ENCODE measurements around the gene KLF1. TPM values are rescaled to one million over a fixed set of nuclear protein-coding genes. Genes with fewer than 3 reads are reported as not detected.

Gene KLF1
- total RNA-seq, 6 donors from 2014 or later: 0.17 to 0.89 (median 0.42) TPM; not detected in 2

- DNase-seq: no peak
- ATAC-seq (ENCODE audit: low FRiP score in 2 of 2): no peak
- no peak for TF ChIP-seq POLR2A (IDR thresholded peaks at IDR 0.05)
- TF ChIP-seq POLR2AphosphoS5 (IDR thresholded peaks at IDR 0.05): no peak
- no peak for TF ChIP-seq EP300 (IDR thresholded peaks at IDR 0.05)
- TF ChIP-seq CTCF (IDR thresholded peaks at IDR 0.05): no peak
- H3K36me3 ChIP-seq: peaks cover 10 to 33% (median 26%) of the 10 kb centered on the region in 4 donors
- peak overlapping the region; percentile 74 to 86 (median 82) for H3K27ac ChIP-seq
- H3K4me1 ChIP-seq: peaks cover 17 to 44% (median 18%) of the 10 kb centered on the region in 4 donors
- H3K4me3 ChIP-seq: peak overlapping the region; percentile 89 to 97 (median 94)
- 28 to 33% methylated on average over 15 to 16 of the region's 16 CpGs for WGBS, 2 donors
- no peaks in the 10 kb centered on the region for H3K9me3 ChIP-seq
- H3K27me3 ChIP-seq: no peaks in the 10 kb centered on the region
Measured at GRCh38 chr19:12932392-12933286, 45.6 kb upstream of the KLF1 start.

GRCh38 chr19:12930002-12930645, 43.1 kb upstream of the KLF1 start:
- peaks cover 21 to 57% (median 48%) of the 10 kb centered on the region in 4 donors for H3K36me3 ChIP-seq
- ATAC-seq (ENCODE audit: low FRiP score in 2 of 2): no peak
- 89 to 92% methylated on average over 17 to 19 of the region's 19 CpGs for WGBS, 2 donors

GRCh38 chr19:12924621-12925310, 37.8 kb upstream of the KLF1 start:
- no peak for DNase-seq
- Histone ChIP-seq H3K36me3 (peaks cover 47 to 74% (median 72%) of the 10 kb centered on the region in 4 donors), H3K27ac (no peak overlapping the region)

More at GRCh38 chr19:12930002-12930645, 43.1 kb upstream of the KLF1 start:
- no peaks in the 10 kb centered on the region for H3K27me3 ChIP-seq
- H3K4me1 ChIP-seq: peaks cover 11 to 36% (median 12%) of the 10 kb centered on the region in 4 donors
- peak in 1 of 2 donors; percentile 75 for DNase-seq
- no peak overlapping the region for H3K4me3 ChIP-seq
- H3K27ac ChIP-seq: no peak overlapping the region
- TF ChIP-seq POLR2AphosphoS5 (IDR thresholded peaks at IDR 0.05) (no peak), CTCF (IDR thresholded peaks at IDR 0.05) (no peak), EP300 (IDR thresholded peaks at IDR 0.05) (no peak), POLR2A (IDR thresholded peaks at IDR 0.05) (no peak)
- H3K9me3 ChIP-seq: no peaks in the 10 kb centered on the region

GRCh38 chr19:12922959-12923358, 36.0 kb upstream of the KLF1 start:
- DNase-seq (no peak), ATAC-seq (ENCODE audit: low FRiP score in 2 of 2) (no peak)
- Histone ChIP-seq H3K4me3 (no peak overlapping the region), H3K36me3 (peaks cover 37 to 56% (median 54%) of the 10 kb centered on the region in 4 donors), H3K9me3 (no peaks in the 10 kb centered on the region), H3K27ac (no peak overlapping the region), H3K4me1 (peaks cover 6 to 13% (median 9%) of the 10 kb centered on the region in 4 donors), H3K27me3 (no peaks in the 10 kb centered on the region)
- WGBS, 2 donors: 97 to 99% methylated on average over 4 of the region's 4 CpGs
- TF ChIP-seq CTCF (IDR thresholded peaks at IDR 0.05): no peak
- TF ChIP-seq POLR2A (IDR thresholded peaks at IDR 0.05): no peak
- TF ChIP-seq POLR2AphosphoS5 (IDR thresholded peaks at IDR 0.05): no peak
- TF ChIP-seq EP300 (IDR thresholded peaks at IDR 0.05): no peak

More at GRCh38 chr19:12924621-12925310, 37.8 kb upstream of the KLF1 start:
- no peak for ATAC-seq (ENCODE audit: low FRiP score in 2 of 2)
- Histone ChIP-seq H3K27me3 (no peaks in the 10 kb centered on the region), H3K4me1 (peaks cover 0 to under 1% (median under 1%) of the 10 kb centered on the region in 4 donors), H3K4me3 (no peak overlapping the region), H3K9me3 (no peaks in the 10 kb centered on the region)
- TF ChIP-seq CTCF (IDR thresholded peaks at IDR 0.05) (no peak), POLR2AphosphoS5 (IDR thresholded peaks at IDR 0.05) (no peak), EP300 (IDR thresholded peaks at IDR 0.05) (no peak), POLR2A (IDR thresholded peaks at IDR 0.05) (no peak)
- 93 to 97% methylated on average over 24 to 29 of the region's 29 CpGs for WGBS, 2 donors

All from upper lobe of left lung (tissue), 6 donors.